ENCODE results near the gene PIH1D1.

PIH1D1 gene

GRCh38 chr19:49492573-49493405 is 41.2 kb upstream of the PIH1D1 start:
- H3K4me3 ChIP-seq (ENCODE audit: low read depth, low read length): no peak overlapping the region
- no peak for TF ChIP-seq CTCF (IDR thresholded peaks at IDR 0.05; ENCODE audit: borderline replicate concordance, insufficient read depth, low read depth, low read length)

- TF ChIP-seq CTCF (IDR thresholded peaks at IDR 0.05; ENCODE audit: borderline replicate concordance, insufficient read depth, low read depth, low read length): no peak
Measured at GRCh38 chr19:49491804-49492572, 40.4 kb upstream of the PIH1D1 start.

GRCh38 chr19:49491030-49491803 is 39.6 kb upstream of the PIH1D1 start:
- no peak overlapping the region for H3K4me3 ChIP-seq (ENCODE audit: low read depth, low read length)

More at GRCh38 chr19:49491804-49492572, 40.4 kb upstream of the PIH1D1 start:
- H3K4me3 ChIP-seq (ENCODE audit: low read depth, low read length): no peak overlapping the region

GRCh38 chr19:49490287-49491029 is 38.8 kb upstream of the PIH1D1 start:
- TF ChIP-seq CTCF (IDR thresholded peaks at IDR 0.05; ENCODE audit: borderline replicate concordance, insufficient read depth, low read depth, low read length): no peak
- H3K4me3 ChIP-seq (ENCODE audit: low read depth, low read length): peak overlapping the region; percentile 85

More at GRCh38 chr19:49491030-49491803, 39.6 kb upstream of the PIH1D1 start:
- TF ChIP-seq CTCF (IDR thresholded peaks at IDR 0.05; ENCODE audit: borderline replicate concordance, insufficient read depth, low read depth, low read length): no peak

GRCh38 chr19:49489601-49490167 is 38.1 kb upstream of the PIH1D1 start:
- peak; percentile 70 for TF ChIP-seq CTCF (IDR thresholded peaks at IDR 0.05; ENCODE audit: borderline replicate concordance, insufficient read depth, low read depth, low read length)
- H3K4me3 ChIP-seq (ENCODE audit: low read depth, low read length): peak overlapping the region; percentile 85

All from GM12875 (cell line).